Endothelial cell of umbilical vein (primary cell): ENCODE data around the gene ATP13A5. TPM values are rescaled to one million over a fixed set of nuclear protein-coding genes. Genes with fewer than 3 reads are reported as not detected.

Experiments
- BruUV-seq: library from RNA; stranded (reverse); fragments of 400-500 nt; replicated peaks from 2 replicates; lab custom pipeline; 2021; lab: Mats Ljungman, UMichigan
- CTCF ChIA-PET: fragments of 300-600, 350-600 bp; sonication (Branson Sonifier 250); formaldehyde crosslinking; loops from one replicate; lab custom pipeline; 2021; ENCODE audit warnings: antibody characterized with exemption, inconsistent platforms; lab: Charles Lee
- POLR2A ChIA-PET: fragments of 300-600, 350-600 bp; sonication (Branson Sonifier 250); formaldehyde crosslinking; loops from one replicate; lab custom pipeline; 2021; ENCODE audit warnings: antibody characterized with exemption, inconsistent platforms; lab: Charles Lee
- DNase-seq: peaks from one replicate; pipeline ENCODE4 v3.0.0-alpha.2; 2011; ENCODE audit warnings: low read depth, low spot score
- FAIRE-seq: peaks from 2 replicates; lab custom pipeline; 2011; peaks lifted over from hg19 to GRCh38; lab: Jason Lieb, UNC
- H2AFZ ChIP-seq: 2 replicates; pipeline ENCODE4 v1.6.0; 2012; ENCODE audit warnings: low read depth, low read length, control low read depth, inconsistent platforms
- H3K27ac ChIP-seq: 2 replicates; pipeline ENCODE4 v1.5.1; 2011; ENCODE audit warnings: low read depth, mild to moderate bottlenecking, control low read depth, low read length, moderate library complexity; ENCODE audit not compliant: insufficient read depth
- H3K27me3 ChIP-seq, 2 experiments: 2 replicates each; pipeline versions ENCODE4 v1.6.0 to v1.6.1; 2011; ENCODE audit warnings: low read length in 2 of 2, mixed read lengths in 1 of 2; ENCODE audit not compliant: control insufficient read depth in 2 of 2, insufficient read depth in 2 of 2
- H3K36me3 ChIP-seq, 2 experiments: 2 replicates in 1 of 2; 3 replicates in 1 of 2; pipeline ENCODE4 v1.5.1; 2011; ENCODE audit warnings: low read length in 2 of 2, mild to moderate bottlenecking in 1 of 2, moderate library complexity in 1 of 2; ENCODE audit not compliant: control insufficient read depth in 2 of 2, insufficient read depth in 2 of 2; ENCODE audit errors: extremely low read depth in 1 of 2
- H3K4me1 ChIP-seq: 3 replicates; pipeline ENCODE4 v1.5.1; 2011; ENCODE audit warnings: mild to moderate bottlenecking, low read length; ENCODE audit not compliant: control insufficient read depth, insufficient read depth; ENCODE audit errors: extremely low read depth
- H3K4me2 ChIP-seq: 2 replicates; pipeline ENCODE4 v1.6.1; 2011; ENCODE audit warnings: low read length, control low read depth, mixed read lengths; ENCODE audit not compliant: insufficient read depth
- H3K4me3 ChIP-seq, 3 experiments: fragments of 200-600 bp in 1 of 3; sonication (generic), shearing (Covaris generic) in 1 of 3; replicated peaks in 1 of 3; 2 replicates each; pipeline ENCODE4 v1.5.1; 2011 to 2016; ENCODE audit warnings: control low read depth in 3 of 3, low read length in 3 of 3, mild to moderate bottlenecking in 2 of 3, inconsistent platforms in 1 of 3, low read depth in 1 of 3, moderate library complexity in 1 of 3; ENCODE audit not compliant: insufficient read depth in 1 of 3
- H3K79me2 ChIP-seq: 2 replicates; pipeline ENCODE4 v1.6.0; 2012; ENCODE audit warnings: low read length, inconsistent platforms; ENCODE audit not compliant: control insufficient read depth, insufficient read depth
- H3K9ac ChIP-seq: replicated peaks from 2 replicates; pipeline ENCODE3; 2011; ENCODE audit warnings: low read length, control low read depth; ENCODE audit not compliant: insufficient read depth; ENCODE audit errors: extremely low read depth
- H3K9me1 ChIP-seq: replicated peaks from 3 replicates; pipeline ENCODE4 v1.6.0; 2011; ENCODE audit warnings: mild to moderate bottlenecking, low read length; ENCODE audit not compliant: control insufficient read depth, insufficient read depth; ENCODE audit errors: extremely low read depth
- H3K9me3 ChIP-seq: replicated peaks from 2 replicates; pipeline ENCODE4 v1.5.1; 2012; ENCODE audit warnings: low read length, inconsistent platforms; ENCODE audit not compliant: control insufficient read depth, insufficient read depth
- H4K20me1 ChIP-seq: replicated peaks from 2 replicates; pipeline ENCODE3; 2011; ENCODE audit warnings: mild to moderate bottlenecking, low read length; ENCODE audit not compliant: control insufficient read depth, insufficient read depth; ENCODE audit errors: extremely low read depth
- EZH2 ChIP-seq: IDR thresholded peaks from 2 replicates; pipeline ENCODE4 v1.6.1; 2012; ENCODE audit warnings: borderline replicate concordance, low read depth, mild to moderate bottlenecking, moderate library complexity, low read length, inconsistent platforms; ENCODE audit not compliant: severe bottlenecking
- FOS ChIP-seq: IDR thresholded peaks from 2 replicates; pipeline ENCODE4 v1.6.1; 2011; ENCODE audit warnings: mild to moderate bottlenecking, low read length, moderate library complexity, borderline replicate concordance; ENCODE audit not compliant: insufficient read depth
- GATA2 ChIP-seq: IDR thresholded peaks from 2 replicates; pipeline ENCODE4 v1.7.0; 2011; ENCODE audit warnings: low read depth, mild to moderate bottlenecking, moderate library complexity, mixed read lengths, low read length; ENCODE audit not compliant: insufficient read length, insufficient read depth
- JUN ChIP-seq: IDR thresholded peaks from 2 replicates; pipeline ENCODE4 v1.6.1; 2011; ENCODE audit warnings: borderline replicate concordance, low read depth; ENCODE audit not compliant: insufficient read length, insufficient read depth
- MYC ChIP-seq: IDR thresholded peaks from one replicate; pipeline ENCODE4 v1.6.1; 2011; ENCODE audit warnings: mild to moderate bottlenecking, low read depth, low read length
- POLR2A ChIP-seq: IDR thresholded peaks from 2 replicates; pipeline ENCODE4 v1.6.1; 2012; ENCODE audit warnings: low read depth, mild to moderate bottlenecking, control low read depth, low read length
- POLR2AphosphoS5 ChIP-seq: IDR thresholded peaks from 2 replicates; pipeline ENCODE4 v1.6.1; 2012; ENCODE audit warnings: low read depth, mild to moderate bottlenecking, control low read depth, low read length, moderate library complexity; ENCODE audit not compliant: insufficient read depth
- dilution Hi-C: fragments of 300-500 bp; cut with MboI; formaldehyde crosslinking; loops from one replicate; pipeline ENCODE4 v1.15.0; 2019; ENCODE audit warnings: low sequenced_read_pairs; ENCODE audit not compliant: extremely low pct_ligation_motif_present
- intact Hi-C: fragments of 100-400 bp; cut with micrococcal nuclease; formaldehyde crosslinking; loops from one replicate; pipeline ENCODE4 v1.10.0; 2022
- polyA plus RNA-seq, 4 experiments: library from polyadenylated mRNA; depleted of rRNA in 3 of 4; stranded (reverse) in 3 of 4; unstranded in 1 of 4; fragments of >200 nt; gene quantifications; 2 replicates each; pipeline versions ENCODE4 v1.2.1 to v1.2.3, GENCODE V29; 2011 to 2012; ENCODE audit warnings: missing spikeins in 1 of 4
- total RNA-seq: library from RNA; stranded (reverse); gene quantifications from 2 replicates; pipeline ENCODE4 v1.2.3, GENCODE V29; 2021
- TF ChIP-seq, protein P1 (sequence below): IDR thresholded peaks from 2 replicates; pipeline ENCODE4 v1.6.1; 2011; ENCODE audit not compliant: insufficient read depth, insufficient read length
- TF ChIP-seq, protein P2 (sequence below), 2 donors: IDR thresholded peaks; 1 replicate in 1 of 2; 2 replicates in 1 of 2; pipeline ENCODE4 v1.5.1; 2011; ENCODE audit warnings: low read length in 2 of 2, mild to moderate bottlenecking in 2 of 2, moderate library complexity in 2 of 2, control low read depth in 1 of 2, inconsistent platforms in 1 of 2, low read depth in 1 of 2; ENCODE audit not compliant: insufficient read depth in 1 of 2; ENCODE audit errors: extremely low read depth in 1 of 2

The ATP13A5 gene
- total and polyA plus RNA-seq, 2 donors (not counting 3 experiments of a cell fraction or from before 2014, with no cell fraction given), result not detected

DNA sequence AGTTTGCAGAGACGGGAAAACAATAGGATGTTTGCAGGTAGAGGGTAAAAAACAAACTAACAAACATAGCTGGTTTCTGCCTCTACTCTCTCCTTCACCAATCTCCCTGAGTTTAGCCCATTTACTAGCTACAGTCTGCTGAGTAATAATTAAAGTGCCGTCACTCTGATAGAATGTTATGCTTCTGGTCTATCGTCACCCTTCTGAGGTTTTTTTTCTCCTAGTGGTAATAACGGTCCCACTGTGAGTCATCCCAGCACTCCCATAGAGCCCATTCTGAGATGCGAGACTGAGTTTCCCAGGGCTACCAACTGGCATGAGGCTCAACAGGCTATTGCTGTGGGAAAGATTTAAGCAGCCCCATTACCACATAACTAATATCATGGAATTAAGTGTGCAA is 81.1 kb downstream of the ATP13A5 start:
- CTCF ChIA-PET, result interaction anchor here (1.2 kb wide), 1 partner anchor 7 kb away, joined by 3 read pairs; no protein-coding TSS in a partner anchor
- H3K9ac ChIP-seq, result no peak overlapping the region
- DNase-seq, result no peak

More for the DNA sequence above, 81.1 kb downstream of the ATP13A5 start:
- Histone ChIP-seq H2AFZ (no peak overlapping the region), H3K4me2 (no peak overlapping the region), H3K4me1 (peaks cover 8% of the 10 kb centered on the region), H3K4me3 (no peak overlapping the region), H3K27me3 (no peaks in the 10 kb centered on the region), H3K9me3 (no peaks in the 10 kb centered on the region), H3K36me3 (no peaks in the 10 kb centered on the region), H3K79me2 (no peaks in the 10 kb centered on the region), H4K20me1 (no peaks in the 10 kb centered on the region), H3K9me1 (no peaks in the 10 kb centered on the region), H3K27ac (no peak overlapping the region)
- POLR2A ChIA-PET, result no interaction called here
- BruUV-seq, result no TSS peak
- intact Hi-C loops, result no loop called here
- FAIRE-seq, result no peak
- dilution Hi-C loops, result no loop called here
- TF ChIP-seq EZH2, result no peak
- no peak for TF ChIP-seq FOS
- no peak for TF ChIP-seq POLR2A
- TF ChIP-seq, protein P1, sequence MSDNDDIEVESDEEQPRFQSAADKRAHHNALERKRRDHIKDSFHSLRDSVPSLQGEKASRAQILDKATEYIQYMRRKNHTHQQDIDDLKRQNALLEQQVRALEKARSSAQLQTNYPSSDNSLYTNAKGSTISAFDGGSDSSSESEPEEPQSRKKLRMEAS, result no peak
- no peak for TF ChIP-seq MYC
- no peak for TF ChIP-seq POLR2AphosphoS5
- no peak for TF ChIP-seq JUN
- TF ChIP-seq, protein P2, sequence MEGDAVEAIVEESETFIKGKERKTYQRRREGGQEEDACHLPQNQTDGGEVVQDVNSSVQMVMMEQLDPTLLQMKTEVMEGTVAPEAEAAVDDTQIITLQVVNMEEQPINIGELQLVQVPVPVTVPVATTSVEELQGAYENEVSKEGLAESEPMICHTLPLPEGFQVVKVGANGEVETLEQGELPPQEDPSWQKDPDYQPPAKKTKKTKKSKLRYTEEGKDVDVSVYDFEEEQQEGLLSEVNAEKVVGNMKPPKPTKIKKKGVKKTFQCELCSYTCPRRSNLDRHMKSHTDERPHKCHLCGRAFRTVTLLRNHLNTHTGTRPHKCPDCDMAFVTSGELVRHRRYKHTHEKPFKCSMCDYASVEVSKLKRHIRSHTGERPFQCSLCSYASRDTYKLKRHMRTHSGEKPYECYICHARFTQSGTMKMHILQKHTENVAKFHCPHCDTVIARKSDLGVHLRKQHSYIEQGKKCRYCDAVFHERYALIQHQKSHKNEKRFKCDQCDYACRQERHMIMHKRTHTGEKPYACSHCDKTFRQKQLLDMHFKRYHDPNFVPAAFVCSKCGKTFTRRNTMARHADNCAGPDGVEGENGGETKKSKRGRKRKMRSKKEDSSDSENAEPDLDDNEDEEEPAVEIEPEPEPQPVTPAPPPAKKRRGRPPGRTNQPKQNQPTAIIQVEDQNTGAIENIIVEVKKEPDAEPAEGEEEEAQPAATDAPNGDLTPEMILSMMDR (IDR thresholded peaks at IDR 0.05; ENCODE audit: extremely low read depth in 1 of 2, insufficient read depth in 1 of 2, low read depth in 1 of 2, low read length in 2 of 2), result no peak
- no peak for TF ChIP-seq GATA2
